ENCODE results near the gene TUSC1.
"Not testable (repeated sequence)": the region's sequence is repeated elsewhere in the genome, so short reads cannot be mapped to it uniquely, and the experiment has no call there.

TUSC1 gene

GRCh38 chr9:25678147-25678666 lies at the start of gene TUSC1:
TUSC1 (minus strand) TSS chr9:25678444; CDS start chr9:25678312, 132 bp downstream.
- DNase-seq = peak; percentile 84

GRCh38 chr9:25726871-25727410 lies 48.7 kb upstream of the TUSC1 start:
- no peak for DNase-seq

GRCh38 chr9:25724424-25724823 lies 46.2 kb upstream of the TUSC1 start:
- peak; percentile 79 for DNase-seq

- peak; percentile 59 for DNase-seq
Measured at GRCh38 chr9:25716220-25716872, 38.1 kb upstream of the TUSC1 start.

- no peak for DNase-seq
Measured at GRCh38 chr9:25709941-25710340, 31.7 kb upstream of the TUSC1 start.

- no peak for DNase-seq
Measured at GRCh38 chr9:25704800-25705199, 26.6 kb upstream of the TUSC1 start.

GRCh38 chr9:25703701-25704357 lies 25.6 kb upstream of the TUSC1 start:
- DNase-seq = no peak

- no peak for DNase-seq
Measured at GRCh38 chr9:25702536-25702935, 24.3 kb upstream of the TUSC1 start.

GRCh38 chr9:25700899-25701298 lies 22.7 kb upstream of the TUSC1 start:
- DNase-seq = peak; percentile 7

GRCh38 chr9:25700430-25700829 lies 22.2 kb upstream of the TUSC1 start:
- DNase-seq = no peak

- no peak for DNase-seq
Measured at GRCh38 chr9:25691786-25692185, 13.5 kb upstream of the TUSC1 start.

GRCh38 chr9:25684321-25684720 lies 6.1 kb upstream of the TUSC1 start:
- DNase-seq = no peak

- peak; percentile 80 for DNase-seq
Measured at GRCh38 chr9:25681266-25681665, 3.0 kb upstream of the TUSC1 start.

GRCh38 chr9:25678846-25679360 lies 659 bp upstream of the TUSC1 start:
- DNase-seq = no peak

- DNase-seq = peak; percentile 84
Measured at GRCh38 chr9:25677301-25678146, 720 bp downstream of the TUSC1 start.

GRCh38 chr9:25675858-25676257 lies 2.4 kb downstream of the TUSC1 start:
- not testable (repeated sequence) for DNase-seq

- DNase-seq = peak; percentile 37
Measured at GRCh38 chr9:25658571-25658970, 19.7 kb downstream of the TUSC1 start.

- no peak for DNase-seq
Measured at GRCh38 chr9:25654417-25654816, 23.8 kb downstream of the TUSC1 start.

GRCh38 chr9:25648116-25648515 lies 30.1 kb downstream of the TUSC1 start:
- no peak for DNase-seq

GRCh38 chr9:25636026-25636425 lies 42.2 kb downstream of the TUSC1 start:
- DNase-seq = no peak

- no peak for DNase-seq
Measured at GRCh38 chr9:25629231-25629630, 49.0 kb downstream of the TUSC1 start.

All from kidney glomerular epithelial cell (primary cell).